Astrocyte (in vitro differentiated cells and primary cell): Measurements from ENCODE around the gene EXOC4.

Source experiments
- EZH2 ChIP-seq: IDR thresholded peaks from 2 replicates; pipeline ENCODE4 v1.6.1; 2012; ENCODE audit warnings: mild to moderate bottlenecking, low read length, inconsistent platforms; ENCODE audit not compliant: insufficient read depth
- TF ChIP-seq, protein P1 (sequence below): IDR thresholded peaks from 2 replicates; pipeline ENCODE4 v1.5.1; 2011; ENCODE audit warnings: low read depth, mild to moderate bottlenecking, inconsistent platforms, low read length, moderate library complexity; ENCODE audit not compliant: insufficient read depth

DNA sequence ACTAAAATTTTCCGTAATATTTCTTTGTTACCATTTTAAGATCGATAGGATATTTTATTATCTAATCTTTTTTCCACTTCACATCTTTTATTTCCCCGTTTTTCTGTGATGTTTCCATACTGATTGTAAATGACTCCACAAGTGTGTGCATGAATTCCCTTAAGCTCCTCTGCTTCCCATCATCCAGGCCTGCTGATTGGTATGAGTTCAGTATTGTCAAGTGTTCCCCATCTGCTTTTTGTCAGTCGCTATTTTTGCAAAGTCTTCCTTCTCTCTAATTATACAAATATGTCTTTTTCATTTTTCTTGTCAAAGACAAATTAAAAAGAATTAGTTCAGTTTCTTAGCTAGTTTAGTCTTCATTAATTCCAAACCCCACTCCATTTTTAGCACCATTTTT is 184.7 kb downstream of the EXOC4 start:
- TF ChIP-seq EZH2: no peak
- TF ChIP-seq, protein P1, sequence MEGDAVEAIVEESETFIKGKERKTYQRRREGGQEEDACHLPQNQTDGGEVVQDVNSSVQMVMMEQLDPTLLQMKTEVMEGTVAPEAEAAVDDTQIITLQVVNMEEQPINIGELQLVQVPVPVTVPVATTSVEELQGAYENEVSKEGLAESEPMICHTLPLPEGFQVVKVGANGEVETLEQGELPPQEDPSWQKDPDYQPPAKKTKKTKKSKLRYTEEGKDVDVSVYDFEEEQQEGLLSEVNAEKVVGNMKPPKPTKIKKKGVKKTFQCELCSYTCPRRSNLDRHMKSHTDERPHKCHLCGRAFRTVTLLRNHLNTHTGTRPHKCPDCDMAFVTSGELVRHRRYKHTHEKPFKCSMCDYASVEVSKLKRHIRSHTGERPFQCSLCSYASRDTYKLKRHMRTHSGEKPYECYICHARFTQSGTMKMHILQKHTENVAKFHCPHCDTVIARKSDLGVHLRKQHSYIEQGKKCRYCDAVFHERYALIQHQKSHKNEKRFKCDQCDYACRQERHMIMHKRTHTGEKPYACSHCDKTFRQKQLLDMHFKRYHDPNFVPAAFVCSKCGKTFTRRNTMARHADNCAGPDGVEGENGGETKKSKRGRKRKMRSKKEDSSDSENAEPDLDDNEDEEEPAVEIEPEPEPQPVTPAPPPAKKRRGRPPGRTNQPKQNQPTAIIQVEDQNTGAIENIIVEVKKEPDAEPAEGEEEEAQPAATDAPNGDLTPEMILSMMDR: no peak
